LNCAP (cell line): ENCODE measurements around the gene BICD1.

ENCODE experiments used
- TF ChIP-seq, protein P1 (sequence below): fragments of 450-650 bp; IDR thresholded peaks from 2 replicates; pipeline ENCODE4 v1.5.1; 2017; ENCODE audit warnings: mild to moderate bottlenecking

Gene BICD1

DNA sequence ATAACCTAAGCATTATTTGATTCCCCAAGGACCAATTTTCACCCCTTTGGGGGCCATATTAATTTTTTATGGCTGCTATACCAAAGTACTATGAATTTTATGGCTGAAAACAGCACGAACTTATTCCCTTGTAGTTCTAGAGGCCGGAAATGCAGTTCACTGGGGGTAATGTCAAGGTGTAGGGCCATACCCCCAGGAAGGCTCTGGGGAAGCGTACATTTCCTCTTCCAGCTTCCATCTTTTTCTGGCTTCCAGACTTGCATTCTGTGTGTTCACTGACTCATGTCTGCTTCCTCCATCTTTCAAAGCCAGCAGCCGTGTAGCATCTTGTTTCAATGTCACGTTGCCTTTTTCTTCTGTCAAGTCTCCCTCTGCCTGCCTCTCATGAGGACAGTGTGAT is 133.5 kb downstream of the BICD1 start:
- TF ChIP-seq, protein P1, sequence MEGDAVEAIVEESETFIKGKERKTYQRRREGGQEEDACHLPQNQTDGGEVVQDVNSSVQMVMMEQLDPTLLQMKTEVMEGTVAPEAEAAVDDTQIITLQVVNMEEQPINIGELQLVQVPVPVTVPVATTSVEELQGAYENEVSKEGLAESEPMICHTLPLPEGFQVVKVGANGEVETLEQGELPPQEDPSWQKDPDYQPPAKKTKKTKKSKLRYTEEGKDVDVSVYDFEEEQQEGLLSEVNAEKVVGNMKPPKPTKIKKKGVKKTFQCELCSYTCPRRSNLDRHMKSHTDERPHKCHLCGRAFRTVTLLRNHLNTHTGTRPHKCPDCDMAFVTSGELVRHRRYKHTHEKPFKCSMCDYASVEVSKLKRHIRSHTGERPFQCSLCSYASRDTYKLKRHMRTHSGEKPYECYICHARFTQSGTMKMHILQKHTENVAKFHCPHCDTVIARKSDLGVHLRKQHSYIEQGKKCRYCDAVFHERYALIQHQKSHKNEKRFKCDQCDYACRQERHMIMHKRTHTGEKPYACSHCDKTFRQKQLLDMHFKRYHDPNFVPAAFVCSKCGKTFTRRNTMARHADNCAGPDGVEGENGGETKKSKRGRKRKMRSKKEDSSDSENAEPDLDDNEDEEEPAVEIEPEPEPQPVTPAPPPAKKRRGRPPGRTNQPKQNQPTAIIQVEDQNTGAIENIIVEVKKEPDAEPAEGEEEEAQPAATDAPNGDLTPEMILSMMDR = no peak

DNA sequence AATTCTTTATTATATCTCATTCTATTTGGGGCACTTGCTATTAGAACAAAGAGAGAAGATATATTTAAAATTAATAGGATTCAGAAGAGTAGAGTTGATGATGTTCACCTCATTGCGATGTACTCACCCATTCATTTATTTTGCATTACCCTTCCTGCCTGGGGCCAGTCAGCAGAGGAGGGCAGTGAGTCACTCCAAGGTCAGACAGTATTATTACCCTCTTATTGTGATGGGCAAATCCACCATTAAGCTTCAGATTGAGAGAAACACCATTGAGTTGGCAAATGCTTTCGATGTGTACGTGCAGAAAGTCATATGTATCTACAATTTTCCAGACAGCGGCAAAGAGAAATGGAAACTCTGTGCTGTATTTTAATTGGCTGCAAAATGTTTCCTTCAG is 134.2 kb downstream of the BICD1 start:
- TF ChIP-seq, protein P1 = no peak

DNA sequence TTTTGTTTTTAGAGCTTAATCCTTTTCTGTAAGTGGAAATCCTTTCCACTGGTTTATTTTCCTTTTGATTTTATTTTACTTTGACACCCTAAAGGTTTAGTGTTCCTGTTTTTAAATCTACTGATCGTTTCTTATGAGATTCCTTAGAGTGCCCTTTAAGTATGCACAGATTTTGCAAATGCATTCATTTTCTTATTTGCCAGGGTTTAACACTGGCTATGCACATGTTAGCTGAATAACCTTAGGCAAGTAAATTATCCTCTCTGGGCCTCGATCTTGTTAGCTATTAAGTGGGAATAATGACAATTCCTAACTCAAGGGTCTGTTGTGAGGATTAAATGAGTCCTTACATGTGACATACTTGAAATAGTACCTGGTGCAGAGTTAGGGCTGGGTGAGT is 136.0 kb downstream of the BICD1 start:
- TF ChIP-seq, protein P1 = no peak

DNA sequence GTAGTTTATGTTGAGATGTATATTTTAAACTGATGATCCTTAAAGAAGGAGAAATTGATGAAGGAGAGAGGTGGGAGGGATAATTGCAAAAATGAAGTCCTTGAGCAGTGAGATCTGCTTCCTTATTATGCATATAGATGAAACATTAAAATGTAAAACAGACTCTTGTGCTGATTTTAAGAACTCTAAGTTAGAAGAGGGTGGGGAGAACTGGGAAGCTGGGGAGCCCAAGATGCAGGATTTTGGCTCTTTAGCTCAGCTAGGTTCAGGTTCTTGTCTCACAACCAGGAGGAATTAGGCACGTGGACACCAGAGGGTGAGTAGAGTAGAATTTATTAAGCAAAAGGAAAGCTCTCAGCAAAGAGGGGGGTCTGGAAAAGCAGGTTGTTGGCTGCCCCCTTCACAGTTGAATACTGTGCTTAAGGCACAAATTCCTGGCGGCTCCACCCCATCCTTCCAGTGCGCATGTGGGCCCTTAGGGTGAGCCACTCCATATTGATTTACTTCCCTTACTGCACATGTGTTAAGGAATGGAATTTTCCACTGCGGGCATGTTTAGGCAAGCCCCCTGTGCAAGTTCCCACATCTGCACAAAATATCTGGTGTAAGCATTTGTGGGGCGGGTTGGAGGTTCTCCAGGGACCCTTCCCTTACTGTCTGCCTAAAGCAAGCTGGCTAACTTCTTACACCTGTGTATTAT is 141.9 kb downstream of the BICD1 start:
- TF ChIP-seq, protein P1 = no peak

DNA sequence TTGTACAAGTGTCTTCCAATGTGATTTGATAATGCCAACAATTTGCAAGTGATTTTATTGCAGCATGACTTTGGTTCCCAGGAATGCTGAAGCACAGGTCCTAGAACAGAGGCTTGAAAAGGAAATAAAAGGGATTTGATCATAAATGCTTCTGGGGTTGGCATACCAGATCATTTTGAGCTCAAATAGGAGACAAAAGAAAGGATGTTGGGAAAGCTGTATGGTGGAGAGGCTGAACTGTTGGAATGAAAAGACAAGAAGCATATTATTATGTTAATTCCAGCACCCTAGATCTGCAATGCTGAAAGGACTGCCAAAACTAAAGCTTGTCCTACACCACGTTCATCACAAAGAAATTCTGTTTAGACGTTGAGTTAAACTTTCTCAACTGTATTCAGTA is 143.1 kb downstream of the BICD1 start:
- TF ChIP-seq, protein P1 = no peak

DNA sequence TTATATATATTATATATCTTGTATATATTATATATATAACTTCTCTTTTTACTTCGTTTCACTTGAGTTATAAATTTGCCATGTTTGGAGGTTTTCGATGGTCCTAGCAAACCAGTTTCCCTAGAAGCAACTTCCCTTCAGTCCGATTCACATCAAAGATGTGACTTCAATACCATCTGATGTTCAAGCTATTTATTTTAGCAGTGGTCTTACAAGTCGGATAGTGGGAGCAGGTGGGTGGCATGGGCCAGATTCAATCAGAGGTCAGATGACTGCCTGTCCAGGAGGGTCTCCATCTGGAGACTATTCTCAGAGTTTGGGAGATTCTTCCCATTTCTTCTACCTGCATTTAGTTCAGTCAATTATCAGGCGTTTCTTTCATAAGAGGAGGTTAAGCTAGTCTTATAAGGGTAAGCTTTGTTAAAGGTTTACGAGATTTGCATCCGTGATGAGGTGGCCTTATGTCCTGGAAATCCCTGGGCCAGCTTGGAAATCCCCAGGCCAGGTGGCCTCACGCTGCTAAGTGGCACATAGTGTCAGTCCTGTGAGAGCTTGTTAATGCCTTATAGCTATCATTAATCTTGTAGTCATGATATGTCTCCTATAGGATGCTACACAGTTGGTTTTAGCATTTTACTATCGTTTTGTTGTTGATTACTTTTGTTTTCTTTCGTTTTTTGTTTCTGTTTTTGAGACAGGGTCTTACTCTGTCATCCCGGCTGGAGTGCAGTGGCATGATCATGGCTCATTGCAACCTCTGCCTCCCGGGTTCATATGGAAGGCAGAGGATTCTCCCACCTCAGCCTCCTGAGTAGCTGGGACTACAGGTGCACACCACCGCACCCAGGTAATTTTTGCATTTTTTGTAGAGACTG is 145.8 kb downstream of the BICD1 start:
- TF ChIP-seq, protein P1 = no peak

DNA sequence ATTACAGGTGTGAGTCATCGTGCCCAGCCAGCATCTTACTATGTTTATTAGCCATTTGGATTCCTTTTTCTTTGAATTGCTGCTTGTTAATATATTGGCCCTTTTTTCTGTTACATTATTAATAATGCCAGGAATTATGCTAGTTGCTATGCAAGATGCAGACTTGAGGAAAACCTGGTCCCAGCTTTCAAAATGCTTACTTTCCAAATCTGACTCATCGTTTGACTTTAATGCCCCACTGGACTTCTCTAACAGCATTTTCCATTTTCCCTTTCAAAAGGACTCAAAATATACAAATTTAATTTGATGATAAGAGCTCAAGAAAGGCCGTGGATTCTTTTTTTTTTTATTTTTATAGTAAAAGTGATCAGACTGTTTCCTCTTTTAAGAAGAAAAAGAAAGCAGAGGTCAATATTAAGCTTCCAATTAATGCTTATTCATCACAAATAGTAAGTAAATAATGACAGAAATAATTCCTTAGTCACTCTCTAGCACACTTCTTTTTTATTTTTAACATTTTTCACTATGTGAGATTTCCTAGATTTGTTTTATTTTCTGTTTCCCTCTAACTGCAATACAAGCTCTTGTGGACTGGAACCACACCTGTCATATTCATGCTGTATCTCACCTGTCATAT is 146.6 kb downstream of the BICD1 start:
- TF ChIP-seq, protein P1 = no peak
